GM18868 (cell line): ENCODE data around the gene ZNF214.

Source experiments
- ATAC-seq: cut with Tn5 transposase; IDR thresholded peaks from one replicate; pipeline ENCODE4 v1.9.1; 2021; ENCODE audit warnings: mild to moderate bottlenecking, moderate library complexity; ENCODE audit not compliant: unreplicated experiment

The ZNF214 gene

GRCh38 chr11:7020183-7020917 is at the start of gene ZNF214, which contains the start of gene NLRP14:
Gene ZNF214, minus strand, starts transcription at chr11:7020346. Its CDS starts 17,511 bp downstream, at chr11:7002835.
Gene NLRP14, plus strand, starts transcription at chr11:7020479. Its CDS starts 18,108 bp downstream, at chr11:7038587.
- peak; percentile 73 for ATAC-seq

- no peak for ATAC-seq
Observed at GRCh38 chr11:7062534-7062933, 42.4 kb upstream of the ZNF214 start.

- no peak for ATAC-seq
Observed at GRCh38 chr11:7060868-7061267, 40.7 kb upstream of the ZNF214 start.

- no peak for ATAC-seq
Observed at GRCh38 chr11:7057641-7058040, 37.5 kb upstream of the ZNF214 start.

GRCh38 chr11:7056828-7057513 is 36.8 kb upstream of the ZNF214 start:
- no peak for ATAC-seq

GRCh38 chr11:7050191-7050590 is 30.0 kb upstream of the ZNF214 start:
- ATAC-seq: no peak

GRCh38 chr11:7046474-7047175 is 26.5 kb upstream of the ZNF214 start:
- no peak for ATAC-seq

- ATAC-seq: no peak
Observed at GRCh38 chr11:7034019-7034418, 13.9 kb upstream of the ZNF214 start.

GRCh38 chr11:7032692-7033091 is 12.5 kb upstream of the ZNF214 start:
- ATAC-seq: no peak

- ATAC-seq: no peak
Observed at GRCh38 chr11:7031471-7031871, 11.3 kb upstream of the ZNF214 start.

- ATAC-seq: no peak
Observed at GRCh38 chr11:7030836-7031235, 10.7 kb upstream of the ZNF214 start.

- ATAC-seq: no peak
Observed at GRCh38 chr11:7028141-7028540, 8.0 kb upstream of the ZNF214 start.

GRCh38 chr11:7021318-7021717 is 1.2 kb upstream of the ZNF214 start:
- no peak for ATAC-seq

- peak; percentile 44 for ATAC-seq
Observed at GRCh38 chr11:7019500-7020182, 505 bp downstream of the ZNF214 start.

GRCh38 chr11:7016011-7016410 is 4.1 kb downstream of the ZNF214 start:
- no peak for ATAC-seq

GRCh38 chr11:7014118-7014517 is 6.0 kb downstream of the ZNF214 start:
- ATAC-seq: no peak

GRCh38 chr11:7004482-7004881 is 15.7 kb downstream of the ZNF214 start:
- peak; percentile 91 for ATAC-seq

GRCh38 chr11:6995703-6996102 is 24.4 kb downstream of the ZNF214 start:
- ATAC-seq: no peak

- ATAC-seq: no peak
Observed at GRCh38 chr11:6992457-6993417, 27.4 kb downstream of the ZNF214 start.

GRCh38 chr11:6992026-6992425 is 28.1 kb downstream of the ZNF214 start:
- no peak for ATAC-seq
